ENCODE data around the gene MOB1B.
A peak's percentile ranks its signal among the peaks of the same experiment; 100 is the strongest.
"Not testable (repeated sequence)": the region's sequence is repeated elsewhere in the genome, so short reads cannot be mapped to it uniquely, and the experiment has no call there.

The MOB1B gene

GRCh38 chr4:70956549-70957210 is 54.5 kb downstream of the MOB1B start:
- no peak for DNase-seq (ENCODE audit: low read depth)

DNA sequence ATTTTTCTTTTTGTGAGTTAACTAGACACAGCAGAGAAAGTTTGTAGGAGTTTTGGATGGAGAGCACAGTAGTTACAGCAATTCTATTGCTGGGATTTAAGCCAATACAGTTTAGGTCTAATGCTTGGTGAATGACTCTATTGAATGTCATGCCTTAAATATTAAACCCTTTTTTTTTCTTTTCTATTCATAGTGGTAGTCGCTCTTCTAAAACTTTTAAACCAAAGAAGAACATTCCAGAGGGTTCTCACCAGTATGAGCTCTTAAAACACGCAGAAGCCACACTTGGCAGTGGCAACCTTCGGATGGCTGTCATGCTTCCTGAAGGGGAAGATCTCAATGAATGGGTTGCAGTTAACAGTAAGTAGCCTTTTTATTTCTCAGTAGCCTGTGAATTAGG is 56.5 kb downstream of the MOB1B start:
- no peak for DNase-seq (ENCODE audit: low read depth)

GRCh38 chr4:70969076-70969475 is 66.9 kb downstream of the MOB1B start:
- no peak for DNase-seq (ENCODE audit: low read depth)

- no peak for DNase-seq (ENCODE audit: low read depth)
These were observed 74.1 kb downstream of the MOB1B start for GRCh38 chr4:70976252-70976651.

- DNase-seq (ENCODE audit: low read depth): no peak
These were observed 77.4 kb downstream of the MOB1B start for GRCh38 chr4:70979445-70980008.

GRCh38 chr4:70980196-70980595 is 78.0 kb downstream of the MOB1B start:
- DNase-seq (ENCODE audit: low read depth): no peak

DNA sequence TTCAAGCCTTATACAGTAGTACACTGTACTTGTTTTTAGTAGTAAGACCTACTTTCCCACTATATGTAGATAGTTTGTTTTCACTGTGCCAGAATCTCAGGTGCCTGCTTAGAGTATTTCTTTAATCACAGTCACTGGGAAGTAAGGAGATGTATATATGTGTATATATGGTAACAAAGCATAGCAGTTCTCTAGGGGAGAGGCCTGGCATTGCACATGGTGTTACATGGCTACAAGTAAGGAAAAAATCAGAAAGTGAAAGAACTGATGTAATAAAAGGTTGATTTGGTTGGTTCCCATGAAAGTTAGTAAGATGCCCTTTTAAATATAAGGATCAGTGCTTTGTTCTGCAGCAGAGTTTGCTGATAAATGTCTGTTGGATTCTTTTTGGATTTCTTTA is 81.9 kb downstream of the MOB1B start:
- no peak for DNase-seq (ENCODE audit: low read depth)

GRCh38 chr4:70984589-70984988 is 82.4 kb downstream of the MOB1B start:
- no peak for DNase-seq (ENCODE audit: low read depth)

DNA sequence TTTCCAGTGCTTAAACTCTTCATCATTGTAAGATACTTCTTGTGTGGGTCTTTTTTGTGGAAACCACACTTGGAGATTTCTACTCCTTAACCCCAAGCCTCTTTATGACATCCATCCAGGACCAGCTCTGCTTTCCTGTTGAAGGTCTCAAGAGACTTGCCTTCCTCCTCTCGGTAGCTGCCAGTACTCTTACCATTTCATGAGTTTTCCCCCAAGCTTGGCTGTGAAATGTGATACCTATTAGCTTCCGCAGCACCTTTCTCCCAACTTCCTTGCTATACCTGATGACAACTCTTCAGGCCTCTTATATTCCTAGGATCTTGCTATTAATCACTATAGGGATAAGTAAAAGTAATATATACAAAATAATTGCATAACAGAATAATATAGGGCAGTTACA is 89.4 kb downstream of the MOB1B start:
- no peak for DNase-seq (ENCODE audit: low read depth)

- no peak for DNase-seq (ENCODE audit: low read depth)
These were observed 90.3 kb downstream of the MOB1B start for GRCh38 chr4:70992391-70992881.

GRCh38 chr4:70993181-70994068 is 91.3 kb downstream of the MOB1B start, which contains the start of gene DCK:
TSS of gene DCK (plus strand) at chr4:70993649. CDS start at chr4:70993836, 187 bp downstream.
- peak; percentile 80 for DNase-seq (ENCODE audit: low read depth)

DNA sequence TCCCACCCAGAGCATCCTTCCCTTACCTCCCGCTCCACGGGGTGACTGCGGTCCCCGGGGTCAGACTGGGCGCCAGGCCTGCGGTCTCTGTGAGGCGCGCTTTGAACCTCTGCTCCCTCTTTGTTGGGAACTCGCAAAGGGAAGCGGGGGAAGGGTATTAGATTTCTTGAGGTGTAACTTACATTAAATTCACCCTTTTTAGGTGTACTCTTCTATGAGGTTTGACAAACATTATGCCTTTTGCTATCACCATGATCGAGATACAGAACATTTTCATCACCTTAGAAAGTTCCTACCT is 91.8 kb downstream of the MOB1B start:
- DNase-seq (ENCODE audit: low read depth): no peak

DNA sequence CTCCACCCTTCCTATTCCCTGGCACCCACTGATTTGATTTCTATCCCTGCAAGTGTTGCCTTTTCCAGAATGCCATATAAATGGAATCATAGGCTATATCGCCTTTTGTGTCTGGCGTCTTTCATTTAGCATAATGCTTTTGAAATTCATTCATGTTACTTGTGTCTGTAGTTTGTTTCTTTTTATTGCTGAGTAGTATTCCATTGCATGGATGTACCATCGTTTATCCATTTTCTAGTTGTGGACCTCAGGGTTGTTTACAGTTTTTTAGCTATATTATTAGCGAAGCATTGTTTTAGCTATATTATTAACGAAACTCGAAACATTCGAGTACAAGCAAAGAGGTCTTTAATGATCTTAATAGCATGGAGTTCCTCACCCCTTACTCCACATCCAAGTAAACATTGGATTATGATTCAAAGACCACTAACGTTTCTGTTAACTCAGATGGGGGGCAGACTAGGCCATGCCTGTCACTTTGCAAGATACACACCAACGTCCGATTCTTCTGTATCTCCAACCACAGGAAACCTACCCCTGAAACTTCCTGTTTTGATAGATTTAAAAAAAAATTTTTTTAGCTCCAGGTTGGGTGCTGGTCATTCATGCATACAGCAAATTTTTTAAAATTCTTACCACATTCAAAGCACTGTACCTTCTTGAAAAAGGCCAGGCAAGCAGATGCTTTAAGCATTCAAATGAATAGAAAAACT is 92.4 kb downstream of the MOB1B start:
- DNase-seq (ENCODE audit: low read depth): no peak

DNA sequence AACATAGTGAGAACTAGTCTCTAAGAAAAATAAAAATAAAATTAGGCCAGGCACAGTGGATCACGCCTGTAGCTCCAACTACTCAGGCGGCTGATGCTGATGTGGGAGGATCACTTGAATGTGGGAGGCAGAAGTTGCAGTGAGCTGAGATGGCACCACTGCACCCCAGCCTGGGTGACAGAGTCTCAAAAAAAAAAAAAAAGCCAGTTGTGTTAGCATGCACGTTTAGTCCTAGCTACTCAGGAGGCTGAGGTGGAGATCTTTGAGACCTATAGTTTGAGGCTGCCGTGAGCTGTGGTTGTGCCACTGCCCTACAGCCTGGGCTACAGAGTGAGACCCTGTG is 93.8 kb downstream of the MOB1B start:
- DNase-seq (ENCODE audit: low read depth): no peak

DNA sequence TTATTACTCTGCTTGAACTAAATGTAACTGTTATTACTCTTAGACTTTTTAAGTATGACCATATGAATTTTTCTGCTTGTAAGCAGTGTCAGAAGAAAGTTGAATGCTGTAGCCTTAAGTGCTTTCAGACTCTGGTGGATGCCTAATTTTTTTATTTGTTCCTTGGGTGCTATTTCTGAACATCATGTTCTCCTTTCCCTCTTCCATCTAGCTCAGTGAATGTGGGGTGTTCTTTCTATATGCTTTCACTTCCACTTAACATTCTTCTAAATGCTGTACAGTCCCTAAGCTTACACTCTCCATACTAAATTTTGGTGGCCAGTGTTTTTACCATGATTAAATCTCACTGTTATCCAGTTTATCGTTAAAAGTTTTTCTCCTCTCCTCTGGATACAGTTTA is 94.9 kb downstream of the MOB1B start:
- DNase-seq (ENCODE audit: low read depth): no peak

GRCh38 chr4:70997546-70997945 is 95.4 kb downstream of the MOB1B start:
- no peak for DNase-seq (ENCODE audit: low read depth)

DNA sequence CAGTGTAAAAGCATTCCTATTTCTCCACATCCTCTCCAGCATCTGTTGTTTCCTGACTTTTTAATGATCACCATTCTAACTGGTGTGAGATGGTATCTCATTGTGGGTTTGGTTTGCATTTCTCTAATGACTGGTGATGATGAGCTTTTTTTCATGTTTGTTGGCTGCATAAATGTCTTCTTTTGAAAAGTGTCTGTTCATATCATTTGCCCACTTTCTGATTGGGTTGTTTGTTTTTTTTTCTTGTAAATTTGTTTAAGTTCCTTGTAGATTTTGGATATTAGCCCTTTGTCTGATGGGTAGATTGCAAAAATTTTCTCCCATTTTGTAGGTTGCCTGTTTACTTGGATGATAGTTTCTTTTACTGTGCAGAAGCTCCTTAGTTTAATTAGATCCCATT is 97.5 kb downstream of the MOB1B start:
- not testable (repeated sequence) for DNase-seq (ENCODE audit: low read depth)

DNA sequence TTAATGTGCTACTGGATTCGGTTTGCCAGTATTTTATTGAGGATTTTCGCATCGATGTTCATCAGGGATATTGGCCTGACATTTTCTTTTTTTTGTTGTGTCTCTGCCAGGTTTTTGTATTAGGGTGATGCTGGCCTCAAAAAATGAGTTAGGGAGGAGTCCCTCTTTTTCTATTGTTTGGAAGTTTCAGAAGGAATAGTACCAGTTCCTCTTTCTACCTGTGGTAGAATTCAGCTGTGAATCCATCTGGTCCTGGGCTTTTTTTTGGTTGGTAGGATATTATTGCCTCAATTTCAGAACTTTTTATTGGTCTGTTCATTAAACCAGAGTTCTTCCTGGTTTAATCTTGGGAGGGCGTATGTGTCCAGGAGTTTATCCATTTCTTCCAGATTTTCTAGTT is 99.2 kb downstream of the MOB1B start:
- DNase-seq (ENCODE audit: low read depth): not testable (repeated sequence)

- peak; percentile 30 for DNase-seq (ENCODE audit: low read depth)
These were observed 102.2 kb downstream of the MOB1B start for GRCh38 chr4:71004281-71004851.

DNA sequence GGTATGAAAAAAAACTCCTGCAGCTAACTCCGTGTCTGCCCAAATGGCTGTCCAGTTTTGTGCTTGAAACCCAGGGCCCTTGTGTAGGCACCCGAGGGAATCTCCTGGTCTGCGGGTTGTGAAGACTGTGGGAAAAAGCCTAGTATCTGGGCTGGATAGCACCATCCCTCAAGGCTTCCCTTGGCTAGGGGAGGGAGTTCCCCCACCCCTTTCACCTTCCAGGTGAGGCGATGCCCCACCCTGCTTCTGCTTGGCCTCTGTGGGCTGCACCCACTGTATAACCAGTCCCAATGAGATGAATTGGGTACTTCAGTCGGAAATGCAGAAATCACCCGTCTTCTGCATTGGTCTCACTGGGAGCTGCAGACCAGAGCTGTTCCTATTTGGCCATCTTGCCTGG is 102.9 kb downstream of the MOB1B start:
- DNase-seq (ENCODE audit: low read depth): not testable (repeated sequence)

DNA sequence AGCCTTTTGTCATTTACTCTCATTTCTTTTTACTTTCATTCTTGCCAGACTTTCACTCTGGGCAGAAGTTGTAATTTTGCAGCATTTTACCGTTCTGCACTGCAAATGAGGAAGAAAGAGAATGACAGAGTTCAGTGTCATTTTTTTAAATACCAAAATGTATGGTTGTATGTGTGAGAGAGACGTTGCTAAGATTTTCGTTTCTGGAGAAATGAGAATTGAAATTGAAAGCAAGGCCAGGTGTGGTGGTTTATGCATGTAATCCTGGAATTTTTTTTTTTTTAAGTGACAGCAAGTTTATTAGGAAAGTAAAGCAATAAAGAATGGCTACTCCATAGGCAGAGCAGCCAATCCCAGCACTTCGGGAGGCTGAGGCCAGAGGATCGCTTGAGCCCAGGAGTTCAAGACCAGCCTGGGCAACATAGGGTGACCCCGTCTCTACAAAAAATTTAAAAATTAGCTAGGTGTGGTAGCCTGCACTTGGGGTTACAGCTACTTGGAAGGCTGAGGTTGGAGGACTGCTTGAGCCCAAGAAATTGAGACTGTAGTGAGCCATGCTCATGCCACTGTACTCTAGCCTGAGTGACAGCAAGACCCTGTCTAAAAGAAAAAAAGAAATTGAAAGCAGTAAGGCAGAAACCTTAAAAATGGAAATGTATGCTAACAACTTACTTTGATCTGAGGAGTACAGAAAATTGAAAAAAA is 104.2 kb downstream of the MOB1B start:
- DNase-seq (ENCODE audit: low read depth): no peak

- DNase-seq (ENCODE audit: low read depth): no peak
These were observed 106.0 kb downstream of the MOB1B start for GRCh38 chr4:71008196-71008595.
